GM23338 (cell line): Measurements from ENCODE around the gene C19orf25. TPM values are rescaled to one million over a fixed set of nuclear protein-coding genes. Genes with fewer than 3 reads are reported as not detected.

ENCODE experiments used
- ATAC-seq: fragments of 200-7000 bp; cut with Tn5 transposase; 3 replicates; pipeline ENCODE4 v1.9.1; 2020
- DNase-seq: peaks from one replicate; pipeline ENCODE4 v3.0.0-alpha.2; 2015; ENCODE audit warnings: low spot score
- H2AFZ ChIP-seq: fragments of 200-600 bp; sonication (generic); 2 replicates; pipeline ENCODE4 v1.8.0; 2016; ENCODE audit warnings: antibody characterized with exemption, mild to moderate bottlenecking, moderate library complexity
- H3F3A ChIP-seq: fragments of 200-600 bp; sonication (generic); replicated peaks from 2 replicates; pipeline ENCODE4 v1.8.0; 2017; ENCODE audit warnings: antibody characterized with exemption, mixed run types, low read depth
- H3K27ac ChIP-seq: fragments of 200-600 bp; sonication (generic); 2 replicates; pipeline ENCODE4 v1.6.1; 2016; ENCODE audit warnings: low read depth
- H3K27me3 ChIP-seq: fragments of 200-600 bp; sonication (generic); 2 replicates; pipeline ENCODE4 v1.8.0; 2016; ENCODE audit warnings: mild to moderate bottlenecking, mixed run types, moderate library complexity; ENCODE audit not compliant: insufficient read depth
- H3K36me3 ChIP-seq: fragments of 200-600 bp; sonication (generic); 2 replicates; pipeline ENCODE4 v1.8.0; 2016; ENCODE audit warnings: mild to moderate bottlenecking; ENCODE audit not compliant: insufficient read depth
- H3K4me1 ChIP-seq: fragments of 200-600 bp; sonication (generic); 2 replicates; pipeline ENCODE4 v1.8.0; 2016; ENCODE audit warnings: mild to moderate bottlenecking, moderate library complexity; ENCODE audit not compliant: insufficient read depth
- H3K4me2 ChIP-seq: fragments of 200-600 bp; sonication (generic); 2 replicates; pipeline ENCODE4 v1.7.1; 2017; ENCODE audit warnings: mixed run types
- H3K4me3 ChIP-seq: fragments of 200-600 bp; sonication (generic); 2 replicates; pipeline ENCODE4 v1.6.1; 2016; ENCODE audit warnings: mixed run types
- H3K79me2 ChIP-seq: fragments of 200-600 bp; sonication (generic); replicated peaks from 2 replicates; pipeline ENCODE4 v1.8.0; 2017; ENCODE audit warnings: mild to moderate bottlenecking; ENCODE audit not compliant: insufficient read depth
- H3K9me2 ChIP-seq: fragments of 200-600 bp; sonication (generic); 2 replicates; pipeline ENCODE4 v1.8.0; 2017; ENCODE audit not compliant: insufficient read depth
- H4K20me1 ChIP-seq: fragments of 200-600 bp; sonication (generic); replicated peaks from 2 replicates; pipeline ENCODE4 v1.8.0; 2017; ENCODE audit warnings: mild to moderate bottlenecking; ENCODE audit not compliant: insufficient read depth
- H3K27ac Mint-ChIP-seq: 2 replicates; pipeline ENCODE4 v1.8.0; 2020; ENCODE audit warnings: inconsistent platforms, mild to moderate bottlenecking, moderate library complexity, mixed read lengths
- H3K27me3 Mint-ChIP-seq: 3 replicates; pipeline ENCODE4 v1.8.0; 2022; ENCODE audit warnings: low read depth, mild to moderate bottlenecking, moderate library complexity, mixed read lengths, inconsistent platforms; ENCODE audit not compliant: insufficient read depth, poor library complexity
- H3K36me3 Mint-ChIP-seq: 3 replicates; pipeline ENCODE4 v1.8.0; 2021; ENCODE audit warnings: low read depth, mild to moderate bottlenecking, inconsistent platforms, moderate library complexity, mixed read lengths
- H3K4me1 Mint-ChIP-seq: 3 replicates; pipeline ENCODE4 v1.8.0; 2020; ENCODE audit warnings: mild to moderate bottlenecking, inconsistent platforms, mixed read lengths
- H3K4me3 Mint-ChIP-seq: 3 replicates; pipeline ENCODE4 v1.8.0; 2021; ENCODE audit warnings: moderate library complexity, mild to moderate bottlenecking, inconsistent platforms, mixed read lengths
- H3K9me3 Mint-ChIP-seq: 3 replicates; pipeline ENCODE4 v1.8.0; 2020; ENCODE audit warnings: moderate library complexity, mild to moderate bottlenecking, inconsistent platforms, mixed read lengths
- CREB1 ChIP-seq: fragments of 250-450 bp; sonication (Bioruptor Pico); IDR thresholded peaks from 2 replicates; pipeline ENCODE4 v1.5.0; 2020; ENCODE audit warnings: low read depth, mild to moderate bottlenecking, moderate library complexity
- CTCF ChIP-seq, 2 experiments: fragments of 200-600 bp in 1 of 2; sonication (generic) in 1 of 2; conservative IDR thresholded peaks; 2 replicates each; pipeline versions ENCODE4 v1.5.1 to v1.6.1; 2016 to 2017; ENCODE audit warnings: antibody characterized with exemption in 2 of 2, low read depth in 2 of 2, mild to moderate bottlenecking in 2 of 2, moderate library complexity in 1 of 2
- ETS1 ChIP-seq: IDR thresholded peaks from 2 replicates; pipeline ENCODE4 v1.6.1; 2016; ENCODE audit warnings: antibody characterized with exemption
- EZH2 ChIP-seq: fragments of 200-600 bp; sonication (generic); IDR thresholded peaks from one replicate; pipeline ENCODE4 v1.8.0; 2017; ENCODE audit warnings: antibody characterized with exemption, mild to moderate bottlenecking, low read depth; ENCODE audit not compliant: unreplicated experiment
- EZH2phosphoT487 ChIP-seq: fragments of 200-600 bp; sonication (generic); IDR thresholded peaks from one replicate; pipeline ENCODE4 v1.8.1; 2018; ENCODE audit warnings: antibody characterized with exemption; ENCODE audit not compliant: unreplicated experiment
- JUNB ChIP-seq: IDR thresholded peaks from one replicate; pipeline ENCODE4 v1.6.1; 2016; ENCODE audit warnings: antibody characterized with exemption; ENCODE audit not compliant: unreplicated experiment
- NANOG ChIP-seq: IDR thresholded peaks from 2 replicates; pipeline ENCODE4 v1.6.1; 2016; ENCODE audit warnings: antibody characterized with exemption, borderline replicate concordance
- POLR2AphosphoS5 ChIP-seq: IDR thresholded peaks from 2 replicates; pipeline ENCODE4 v1.6.1; 2016; ENCODE audit warnings: antibody characterized with exemption, low read depth
- REST ChIP-seq: IDR thresholded peaks from one replicate; pipeline ENCODE4 v1.6.1; 2018; ENCODE audit warnings: antibody characterized with exemption; ENCODE audit not compliant: unreplicated experiment
- STAT1 ChIP-seq: IDR thresholded peaks from one replicate; pipeline ENCODE4 v1.6.1; 2016; ENCODE audit warnings: antibody characterized with exemption; ENCODE audit not compliant: unreplicated experiment
- ZNF114 ChIP-seq: fragments of 250-450 bp; sonication (Bioruptor Pico); IDR thresholded peaks from 2 replicates; pipeline ENCODE4 v1.5.0; 2020; ENCODE audit warnings: mild to moderate bottlenecking, moderate library complexity
- ZNF331 ChIP-seq: fragments of 250-450 bp; sonication (Bioruptor Pico); IDR thresholded peaks from 2 replicates; pipeline ENCODE4 v1.5.0; 2020; ENCODE audit warnings: low read depth, mild to moderate bottlenecking, moderate library complexity
- ZNF462 ChIP-seq: fragments of 250-450 bp; sonication (Bioruptor Pico); IDR thresholded peaks from 2 replicates; pipeline ENCODE4 v1.5.0; 2020; ENCODE audit warnings: mild to moderate bottlenecking, moderate library complexity
- polyA plus RNA-seq: library from polyadenylated mRNA; unstranded; fragments of >200 nt; fragmentation: Nextera tagmentation; extraction: Ambion mirVana; gene quantifications from 2 replicates; pipeline ENCODE4 v1.2.1, GENCODE V29; 2016
- total RNA-seq: library from RNA; depleted of rRNA; stranded (reverse); fragments of >200 nt; shearing (Covaris generic); gene quantifications from 2 replicates; pipeline ENCODE4 v1.2.3, GENCODE V29; 2014

C19orf25 gene
- total and polyA plus RNA-seq, 2 experiments from 2014 or later: 43.5 to 61.1 TPM

GRCh38 chr19:1524287-1524971 lies 45.4 kb upstream of the C19orf25 start:
- no peak for TF ChIP-seq ZNF114 (CRISPR knock-in tag)
- no peak for TF ChIP-seq ZNF331 (CRISPR knock-in tag)
- no peak for TF ChIP-seq ETS1
- TF ChIP-seq CTCF (conservative IDR thresholded peaks at IDR 0.05; ENCODE audit: low read depth in 2 of 2): no peak
- no peak for TF ChIP-seq NANOG
- no peak for TF ChIP-seq ZNF462 (CRISPR knock-in tag)
- no peak for TF ChIP-seq CREB1
- no peak for TF ChIP-seq STAT1
- no peak for TF ChIP-seq JUNB
- TF ChIP-seq POLR2AphosphoS5: no peak
- TF ChIP-seq EZH2phosphoT487: no peak
- TF ChIP-seq REST: no peak
- TF ChIP-seq EZH2: no peak
- peaks cover 27% of the 10 kb centered on the region for H3K27me3 ChIP-seq
- H4K20me1 ChIP-seq: no peaks in the 10 kb centered on the region
- no peaks in the 10 kb centered on the region for H3K9me2 ChIP-seq
- H3K4me1 ChIP-seq: no peaks in the 10 kb centered on the region
- H3K36me3 Mint-ChIP-seq: peaks cover 4% of the 10 kb centered on the region; the same call in 1 of the 3 replicates
- no peak overlapping the region for H3K27ac Mint-ChIP-seq
- H3K4me1 Mint-ChIP-seq: peaks cover 6% of the 10 kb centered on the region; the same call in 2 of the 3 replicates
- 0 out of 2 replicates have a peak, but pooled peaks cover 4% of the 10 kb centered on the region for H3F3A ChIP-seq
- H3K4me2 ChIP-seq: peak overlapping the region; percentile 71
- H3K4me3 Mint-ChIP-seq: peak overlapping the region; percentile 70
- peaks cover 3% of the 10 kb centered on the region; the same call in 2 of the 3 replicates for H3K9me3 Mint-ChIP-seq
- H3K36me3 ChIP-seq: no peaks in the 10 kb centered on the region
- H3K27me3 Mint-ChIP-seq: peaks cover 47% of the 10 kb centered on the region
- ATAC-seq: peak; percentile 38
- no peaks in the 10 kb centered on the region for H3K79me2 ChIP-seq
- H3K27ac ChIP-seq: no peak overlapping the region
- H2AFZ ChIP-seq: no peak overlapping the region
- no peak for DNase-seq
- H3K4me3 ChIP-seq: peak overlapping the region; percentile 52
